Caco-2 (cell line): Measurements from ENCODE around the gene ACOT11. TPM values are rescaled to one million over a fixed set of nuclear protein-coding genes. Genes with fewer than 3 reads are reported as not detected.
"Not testable (repeated sequence)": the region's sequence is repeated elsewhere in the genome, so short reads cannot be mapped to it uniquely, and the experiment has no call there.

ENCODE experiments used
- BruUV-seq: library from RNA; stranded (reverse); fragments of 400-500 nt; replicated peaks from 2 replicates; lab custom pipeline; 2021; lab: Mats Ljungman, UMichigan
- CTCF ChIA-PET: fragments of 300-600 bp; sonication (Branson Sonifier 250); formaldehyde crosslinking; loops from one replicate; lab custom pipeline; 2022; ENCODE audit warnings: antibody characterized with exemption; lab: Charles Lee
- POLR2A ChIA-PET: fragments of 300-600 bp; sonication (Branson Sonifier 250); formaldehyde crosslinking; loops from one replicate; lab custom pipeline; 2022; ENCODE audit warnings: antibody characterized with exemption; lab: Charles Lee
- DNase-seq, 2 experiments: peaks; one replicate each; pipeline versions ENCODE4 v3.0.0 to v3.0.0-alpha.2; 2020 to 2022
- H3K27me3 ChIP-seq: replicated peaks from 2 replicates; pipeline ENCODE4 v1.6.0; 2011; ENCODE audit warnings: low read length; ENCODE audit not compliant: control insufficient read depth, insufficient read depth
- H3K36me3 ChIP-seq: 2 replicates; pipeline ENCODE4 v1.5.1; 2011; ENCODE audit warnings: low read length; ENCODE audit not compliant: control insufficient read depth, insufficient read depth
- H3K4me1 ChIP-seq: fragments of 250-450 bp; sonication (Bioruptor Pico); 2 replicates; pipeline ENCODE4 v1.5.1; 2020; ENCODE audit warnings: mild to moderate bottlenecking
- H3K4me3 ChIP-seq: 2 replicates; pipeline ENCODE4 v1.5.1; 2011; ENCODE audit warnings: low read depth, mild to moderate bottlenecking, control low read depth, low read length
- H3K9me3 ChIP-seq: fragments of 250-450 bp; sonication (Bioruptor Pico); 2 replicates; pipeline ENCODE4 v1.5.1; 2020; ENCODE audit warnings: mild to moderate bottlenecking, moderate library complexity
- H3K27ac Mint-ChIP-seq: one replicate; pipeline ENCODE4 v1.8.0; 2022; ENCODE audit warnings: mixed read lengths; ENCODE audit not compliant: unreplicated experiment
- H3K27me3 Mint-ChIP-seq: one replicate; pipeline ENCODE4 v1.8.0; 2022; ENCODE audit warnings: mixed read lengths; ENCODE audit not compliant: insufficient read depth, unreplicated experiment
- H3K36me3 Mint-ChIP-seq: one replicate; pipeline ENCODE4 v1.8.0; 2022; ENCODE audit warnings: mild to moderate bottlenecking, mixed read lengths; ENCODE audit not compliant: insufficient read depth, unreplicated experiment
- H3K4me1 Mint-ChIP-seq: one replicate; pipeline ENCODE4 v1.8.0; 2022; ENCODE audit warnings: low read depth, mixed read lengths; ENCODE audit not compliant: unreplicated experiment
- H3K4me3 Mint-ChIP-seq: one replicate; pipeline ENCODE4 v1.8.0; 2022; ENCODE audit warnings: mild to moderate bottlenecking, moderate library complexity, mixed read lengths; ENCODE audit not compliant: unreplicated experiment
- H3K9me3 Mint-ChIP-seq: one replicate; pipeline ENCODE4 v1.8.0; 2022; ENCODE audit warnings: mixed read lengths; ENCODE audit not compliant: unreplicated experiment
- CTCF ChIP-seq, 2 experiments: fragments of 200-600 bp in 1 of 2; IDR thresholded peaks; 1 replicate in 1 of 2; 2 replicates in 1 of 2; pipeline versions ENCODE4 v1.5.1 to v1.8.0; 2011 to 2022; ENCODE audit warnings: antibody characterized with exemption in 1 of 2, control low read depth in 1 of 2, inconsistent platforms in 1 of 2, low read depth in 1 of 2, low read length in 1 of 2, mild to moderate bottlenecking in 1 of 2, moderate library complexity in 1 of 2; ENCODE audit not compliant: insufficient read depth in 1 of 2, severe bottlenecking in 1 of 2, unreplicated experiment in 1 of 2
- intact Hi-C: fragments of 100-400 bp; cut with micrococcal nuclease; formaldehyde crosslinking; loops from one replicate; pipeline ENCODE4 v1.10.0; 2022; ENCODE audit not compliant: unreplicated experiment
- total RNA-seq: library from RNA; stranded (reverse); gene quantifications from 2 replicates; pipeline ENCODE4 v1.2.3, GENCODE V29; 2022

Gene ACOT11
- total RNA-seq, 1 experiment from 2014 or later, result 4.1 TPM

GRCh38 chr1:54510715-54511270 lies 37.2 kb upstream of the ACOT11 start:
- H3K4me3 ChIP-seq, result no peak overlapping the region
- H3K9me3 ChIP-seq, result no peaks in the 10 kb centered on the region
- intact Hi-C loops, result no loop called here
- CTCF ChIA-PET, result no interaction called here
- BruUV-seq, result no TSS peak
- no peaks in the 10 kb centered on the region for H3K9me3 Mint-ChIP-seq
- no peaks in the 10 kb centered on the region for H3K4me1 ChIP-seq
- H3K36me3 Mint-ChIP-seq, result no peaks in the 10 kb centered on the region
- H3K27me3 ChIP-seq, result no peaks in the 10 kb centered on the region
- no peaks in the 10 kb centered on the region for H3K36me3 ChIP-seq
- no peaks in the 10 kb centered on the region for H3K27me3 Mint-ChIP-seq
- H3K27ac Mint-ChIP-seq, result no peak overlapping the region
- no peak for DNase-seq
- no peak for TF ChIP-seq CTCF (IDR thresholded peaks at IDR 0.05; ENCODE audit: insufficient read depth in 1 of 2, low read depth in 1 of 2, low read length in 1 of 2, severe bottlenecking in 1 of 2, unreplicated experiment in 1 of 2)
- no peaks in the 10 kb centered on the region for H3K4me1 Mint-ChIP-seq
- POLR2A ChIA-PET, result no interaction called here
- H3K4me3 Mint-ChIP-seq, result no peak overlapping the region

- POLR2A ChIA-PET, H3K9me3 Mint-ChIP-seq, H3K36me3 ChIP-seq, DNase-seq, H3K4me1 ChIP-seq, H3K27me3 ChIP-seq, H3K9me3 ChIP-seq, H3K27me3 Mint-ChIP-seq, H3K36me3 Mint-ChIP-seq, H3K4me3 ChIP-seq, intact Hi-C loops, H3K4me3 Mint-ChIP-seq, BruUV-seq, H3K4me1 Mint-ChIP-seq, H3K27ac Mint-ChIP-seq: not testable (repeated sequence)
- CTCF ChIA-PET, result interaction anchor here (0.8 kb wide), 1 partner anchor 387 kb away, joined by 3 read pairs; no protein-coding TSS in a partner anchor
These were observed 34.0 kb upstream of the ACOT11 start for GRCh38 chr1:54513921-54514580.

GRCh38 chr1:54516249-54516920 lies 31.6 kb upstream of the ACOT11 start:
- H3K4me3 ChIP-seq, result no peak overlapping the region
- Mint-ChIP-seq H3K27ac (no peak overlapping the region), H3K36me3 (no peaks in the 10 kb centered on the region), H3K4me1 (no peaks in the 10 kb centered on the region), H3K4me3 (no peak overlapping the region), H3K9me3 (no peaks in the 10 kb centered on the region), H3K27me3 (no peaks in the 10 kb centered on the region)
- DNase-seq, result no peak
- no peaks in the 10 kb centered on the region for H3K9me3 ChIP-seq
- BruUV-seq, result no TSS peak
- 0 out of 2 replicates have a peak, but pooled peaks cover 8% of the 10 kb centered on the region for H3K4me1 ChIP-seq
- TF ChIP-seq CTCF (IDR thresholded peaks at IDR 0.05; ENCODE audit: insufficient read depth in 1 of 2, low read depth in 1 of 2, low read length in 1 of 2, severe bottlenecking in 1 of 2, unreplicated experiment in 1 of 2), result no peak
- intact Hi-C loops, result no loop called here
- ChIA-PET CTCF (interaction anchor here (0.6 kb wide), 1 partner anchor 318 kb away, joined by 3 read pairs; no protein-coding TSS in a partner anchor), POLR2A (no interaction called here)
- H3K36me3 ChIP-seq, result no peaks in the 10 kb centered on the region
- H3K27me3 ChIP-seq, result no peaks in the 10 kb centered on the region
